ENCODE measurements around the gene CHD6. TPM values are rescaled to one million over a fixed set of nuclear protein-coding genes. Genes with fewer than 3 reads are reported as not detected.

Gene CHD6
- total and polyA plus RNA-seq, 7 donors = 2.4 to 40.2 (median 29.9) TPM

DNA sequence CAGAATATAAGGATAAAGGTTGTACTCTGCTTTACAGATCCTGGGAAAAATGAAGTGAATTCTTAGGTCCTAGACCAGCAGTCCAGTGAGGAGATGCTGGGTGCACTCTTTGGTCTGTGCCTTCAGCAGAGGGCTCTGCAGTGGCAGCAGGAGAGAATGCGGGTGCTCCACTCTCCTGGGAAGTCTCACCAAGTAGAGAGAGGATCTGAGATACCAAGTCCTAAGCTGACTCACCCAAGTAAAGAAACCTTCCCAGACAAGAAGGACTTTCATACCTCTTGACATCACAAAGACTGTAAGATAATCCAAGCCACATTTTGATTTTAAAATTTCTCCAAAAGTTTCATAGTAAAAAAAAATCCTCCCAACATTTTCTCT, 134.6 kb downstream of the CHD6 start:
- WGBS, 2 donors = 95 to 97% methylated on average over 1 of the region's 1 CpG
- DNase-seq = no peak

GRCh38 chr20:41482647-41483552, 135.3 kb downstream of the CHD6 start:
- no peaks in the 10 kb centered on the region for H3K9me3 ChIP-seq
- 89 to 91% methylated on average over 6 of the region's 6 CpGs for WGBS, 2 donors
- intact Hi-C loops (cut with DNase I) = no loop called here
- H3K4me3 ChIP-seq = no peak overlapping the region
- H3K27ac ChIP-seq = no peak overlapping the region
- TF ChIP-seq POLR2A (IDR thresholded peaks at IDR 0.05) (no peak), CTCF (IDR thresholded peaks at IDR 0.05) (no peak), EP300 (IDR thresholded peaks at IDR 0.05) (no peak), POLR2AphosphoS5 (IDR thresholded peaks at IDR 0.05) (no peak)
- no peaks in the 10 kb centered on the region for H3K27me3 ChIP-seq
- peaks cover 0 to 16% (median 5%) of the 10 kb centered on the region in 4 donors for H3K4me1 ChIP-seq
- H3K36me3 ChIP-seq = peaks cover 10 to 89% (median 14%) of the 10 kb centered on the region in 4 donors
- no peak for DNase-seq

More for the DNA sequence above, 134.6 kb downstream of the CHD6 start:
- H3K27ac ChIP-seq = no peak overlapping the region
- H3K4me1 ChIP-seq = peaks cover 0 to 16% (median 5%) of the 10 kb centered on the region in 4 donors
- no peaks in the 10 kb centered on the region for H3K9me3 ChIP-seq
- no peak overlapping the region for H3K4me3 ChIP-seq
- intact Hi-C loops (cut with DNase I) = no loop called here
- H3K27me3 ChIP-seq = no peaks in the 10 kb centered on the region
- H3K36me3 ChIP-seq = peaks cover 14 to 89% (median 18%) of the 10 kb centered on the region in 4 donors
- no peak for TF ChIP-seq POLR2A (IDR thresholded peaks at IDR 0.05)

DNA sequence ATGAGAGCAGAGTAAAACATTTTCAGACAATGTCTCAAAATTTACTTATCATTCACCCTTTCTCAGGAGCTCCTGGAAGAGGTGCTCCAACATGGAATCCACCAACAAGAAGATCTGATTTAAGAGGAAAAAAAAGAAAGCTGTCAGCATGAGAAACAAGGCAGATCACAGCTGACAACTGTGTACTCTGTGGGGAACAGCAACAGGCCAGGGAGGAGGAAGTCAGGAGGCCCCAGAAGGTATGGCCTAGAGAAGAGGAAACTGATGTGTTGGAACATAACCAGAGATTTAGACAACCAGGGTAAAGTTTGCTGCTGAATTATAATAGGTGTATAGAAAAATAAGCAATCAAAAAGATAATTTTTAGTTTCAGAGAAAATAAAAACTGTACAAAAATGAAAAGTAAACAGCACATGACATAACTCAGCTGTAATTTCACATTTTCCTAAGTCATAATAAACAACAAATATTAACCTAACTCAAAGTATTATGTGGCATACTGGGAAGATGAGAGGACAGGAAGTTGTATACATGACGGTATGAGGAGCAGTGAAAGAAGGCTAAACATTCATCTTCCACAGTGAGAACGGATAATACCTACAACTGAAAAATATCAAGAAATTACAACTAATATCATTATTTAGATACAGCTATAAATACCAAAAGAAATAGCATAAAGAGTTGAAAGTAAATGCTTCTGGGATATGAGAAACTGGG, 138.0 kb downstream of the CHD6 start:
- H3K36me3 ChIP-seq = peaks cover 0 to 65% (median 6%) of the 10 kb centered on the region in 4 donors
- no peak for DNase-seq
- H3K9me3 ChIP-seq = no peaks in the 10 kb centered on the region
- intact Hi-C loops (cut with DNase I) = no loop called here
- H3K4me1 ChIP-seq = peaks cover 0 to 31% (median 20%) of the 10 kb centered on the region in 4 donors
- 43 to 64% methylated on average over 2 of the region's 2 CpGs for WGBS, 2 donors
- no peak for TF ChIP-seq EP300 (IDR thresholded peaks at IDR 0.05)
- no peak for TF ChIP-seq POLR2A (IDR thresholded peaks at IDR 0.05)
- no peak for TF ChIP-seq CTCF (IDR thresholded peaks at IDR 0.05)
- TF ChIP-seq POLR2AphosphoS5 (IDR thresholded peaks at IDR 0.05) = no peak
- H3K27ac ChIP-seq = no peak overlapping the region
- H3K27me3 ChIP-seq = no peaks in the 10 kb centered on the region
- no peak overlapping the region for H3K4me3 ChIP-seq

- no peak for TF ChIP-seq POLR2AphosphoS5 (IDR thresholded peaks at IDR 0.05)
- H3K36me3 ChIP-seq = peaks cover 0 to 54% (median 4%) of the 10 kb centered on the region in 4 donors
- WGBS, 2 donors = 97 to 98% methylated on average over 1 of the region's 1 CpG
Measured at GRCh38 chr20:41479113-41479512, 139.1 kb downstream of the CHD6 start.

GRCh38 chr20:41478026-41478425, 140.2 kb downstream of the CHD6 start:
- no peaks in the 10 kb centered on the region for H3K27me3 ChIP-seq
- 96 to 99% methylated on average over 1 of the region's 1 CpG for WGBS, 2 donors
- H3K4me3 ChIP-seq = no peak overlapping the region
- peaks cover 0 to 48% (median 4%) of the 10 kb centered on the region in 4 donors for H3K36me3 ChIP-seq
- DNase-seq = no peak
- H3K4me1 ChIP-seq = peaks cover 0 to 28% (median 18%) of the 10 kb centered on the region in 4 donors
- no peak overlapping the region for H3K27ac ChIP-seq
- no peaks in the 10 kb centered on the region for H3K9me3 ChIP-seq
- TF ChIP-seq EP300 (IDR thresholded peaks at IDR 0.05) (no peak), POLR2A (IDR thresholded peaks at IDR 0.05) (no peak), CTCF (IDR thresholded peaks at IDR 0.05) (no peak), POLR2AphosphoS5 (IDR thresholded peaks at IDR 0.05) (no peak)
- intact Hi-C loops (cut with DNase I) = no loop called here

More at GRCh38 chr20:41479113-41479512, 139.1 kb downstream of the CHD6 start:
- H3K4me3 ChIP-seq = no peak overlapping the region
- no peaks in the 10 kb centered on the region for H3K9me3 ChIP-seq
- H3K4me1 ChIP-seq = peaks cover 0 to 33% (median 20%) of the 10 kb centered on the region in 4 donors
- no peaks in the 10 kb centered on the region for H3K27me3 ChIP-seq
- no peak overlapping the region for H3K27ac ChIP-seq
- no peak for DNase-seq
- intact Hi-C loops (cut with DNase I) = no loop called here

Data from sigmoid colon (tissue), 7 donors.